WERI-Rb-1 (cell line): ENCODE data around the gene RAD51B.

Experiments
- DNase-seq: peaks from one replicate; pipeline ENCODE4 v3.0.0-alpha.2; 2020
- H3K27ac ChIP-seq: fragments of 250-450 bp; sonication (Bioruptor Pico); 2 replicates; pipeline ENCODE4 v1.5.1; 2020; ENCODE audit warnings: mild to moderate bottlenecking, moderate library complexity
- H3K27me3 ChIP-seq: fragments of 250-450 bp; sonication (Bioruptor Pico); 2 replicates; pipeline ENCODE4 v1.5.1; 2021; ENCODE audit warnings: mild to moderate bottlenecking, low read depth, moderate library complexity; ENCODE audit not compliant: insufficient read depth, severe bottlenecking
- H3K36me3 ChIP-seq: fragments of 250-450 bp; sonication (Bioruptor Pico); 2 replicates; pipeline ENCODE4 v1.5.1; 2020; ENCODE audit warnings: mild to moderate bottlenecking, moderate library complexity
- H3K4me3 ChIP-seq: 2 replicates; pipeline ENCODE4 v1.5.1; 2011; ENCODE audit warnings: low read depth, mild to moderate bottlenecking, control low read depth, low read length
- H3K9me3 ChIP-seq: fragments of 250-450 bp; sonication (Bioruptor Pico); 2 replicates; pipeline ENCODE4 v1.5.1; 2021; ENCODE audit warnings: mild to moderate bottlenecking, moderate library complexity; ENCODE audit not compliant: severe bottlenecking
- TF ChIP-seq, protein P1 (sequence below): IDR thresholded peaks from 2 replicates; pipeline ENCODE4 v1.5.1; 2011; ENCODE audit warnings: low read depth, mild to moderate bottlenecking, control low read depth, inconsistent platforms, low read length

The RAD51B gene

DNA sequence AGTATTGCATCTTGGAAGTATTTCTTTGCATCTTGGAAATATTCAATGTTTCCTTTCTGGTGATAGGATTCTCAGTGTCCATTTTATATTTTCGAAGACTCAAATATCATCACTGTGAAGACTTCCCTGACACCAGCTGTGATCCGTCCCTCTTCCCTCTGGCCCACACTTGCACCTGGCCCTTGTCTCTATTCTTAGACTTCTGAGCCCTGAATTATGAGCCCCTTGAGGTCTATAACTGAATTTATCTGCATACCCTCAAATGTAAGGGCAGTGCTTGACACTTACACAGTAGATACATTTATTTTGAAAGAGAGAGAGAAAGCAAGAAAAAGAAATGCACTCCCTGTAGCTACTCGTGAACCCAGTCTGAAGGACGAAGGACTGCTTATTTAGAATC, 596.6 kb downstream of the RAD51B start:
- H3K27ac ChIP-seq = no peak overlapping the region
- H3K9me3 ChIP-seq = no peaks in the 10 kb centered on the region
- no peak for DNase-seq
- H3K27me3 ChIP-seq = no peaks in the 10 kb centered on the region
- H3K4me3 ChIP-seq = no peak overlapping the region
- H3K36me3 ChIP-seq = no peaks in the 10 kb centered on the region
- TF ChIP-seq, protein P1, sequence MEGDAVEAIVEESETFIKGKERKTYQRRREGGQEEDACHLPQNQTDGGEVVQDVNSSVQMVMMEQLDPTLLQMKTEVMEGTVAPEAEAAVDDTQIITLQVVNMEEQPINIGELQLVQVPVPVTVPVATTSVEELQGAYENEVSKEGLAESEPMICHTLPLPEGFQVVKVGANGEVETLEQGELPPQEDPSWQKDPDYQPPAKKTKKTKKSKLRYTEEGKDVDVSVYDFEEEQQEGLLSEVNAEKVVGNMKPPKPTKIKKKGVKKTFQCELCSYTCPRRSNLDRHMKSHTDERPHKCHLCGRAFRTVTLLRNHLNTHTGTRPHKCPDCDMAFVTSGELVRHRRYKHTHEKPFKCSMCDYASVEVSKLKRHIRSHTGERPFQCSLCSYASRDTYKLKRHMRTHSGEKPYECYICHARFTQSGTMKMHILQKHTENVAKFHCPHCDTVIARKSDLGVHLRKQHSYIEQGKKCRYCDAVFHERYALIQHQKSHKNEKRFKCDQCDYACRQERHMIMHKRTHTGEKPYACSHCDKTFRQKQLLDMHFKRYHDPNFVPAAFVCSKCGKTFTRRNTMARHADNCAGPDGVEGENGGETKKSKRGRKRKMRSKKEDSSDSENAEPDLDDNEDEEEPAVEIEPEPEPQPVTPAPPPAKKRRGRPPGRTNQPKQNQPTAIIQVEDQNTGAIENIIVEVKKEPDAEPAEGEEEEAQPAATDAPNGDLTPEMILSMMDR = no peak

- no peak for DNase-seq
- TF ChIP-seq, protein P1 = no peak
- Histone ChIP-seq H3K9me3 (no peaks in the 10 kb centered on the region), H3K27ac (no peak overlapping the region), H3K27me3 (no peaks in the 10 kb centered on the region), H3K36me3 (no peaks in the 10 kb centered on the region), H3K4me3 (no peak overlapping the region)
These were observed 597.6 kb downstream of the RAD51B start for GRCh38 chr14:68417009-68417650.

DNA sequence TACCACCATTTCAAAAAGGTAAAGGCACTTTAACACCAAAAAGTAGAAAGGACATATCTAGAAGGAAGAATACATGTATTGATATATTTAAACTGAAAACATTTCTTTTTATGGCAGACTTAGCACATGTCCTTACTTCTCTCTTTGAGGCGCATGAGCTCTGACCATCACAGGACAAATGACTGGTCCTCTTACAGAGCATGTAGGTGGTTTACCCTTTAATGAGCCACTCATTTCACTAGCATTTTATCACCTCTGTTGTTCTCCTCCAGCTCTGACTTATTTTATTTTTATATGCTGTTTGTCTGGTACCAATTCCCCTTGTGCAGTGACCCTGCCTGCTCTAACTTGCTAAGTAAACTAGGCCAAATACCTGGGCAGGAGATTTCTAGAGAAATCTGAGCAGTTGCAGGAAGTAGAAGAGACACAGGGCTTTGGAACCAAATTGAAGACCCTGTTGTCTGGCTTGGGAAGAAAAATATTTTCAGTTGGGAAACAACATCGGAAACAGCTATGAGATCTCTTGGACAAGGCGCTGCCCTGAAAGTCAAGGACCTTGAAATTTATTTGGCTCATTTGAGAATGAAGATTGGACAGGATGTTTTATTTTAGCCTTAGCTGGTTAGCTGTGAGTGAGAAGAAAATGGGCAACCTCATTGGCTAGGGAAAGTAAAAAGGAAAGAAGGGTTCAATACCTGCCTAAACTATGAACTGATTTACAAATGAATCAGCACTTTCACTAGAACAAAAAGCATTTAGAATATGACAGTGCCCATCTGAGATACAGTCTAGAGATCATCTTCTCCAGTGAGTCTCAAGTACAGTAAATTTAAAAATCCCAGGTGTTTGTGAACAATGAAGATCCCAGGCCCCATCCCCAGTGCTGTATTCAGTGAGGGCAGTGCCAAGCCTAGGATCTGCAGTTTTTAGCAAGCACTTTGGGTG, 598.9 kb downstream of the RAD51B start:
- no peaks in the 10 kb centered on the region for H3K9me3 ChIP-seq
- H3K4me3 ChIP-seq = no peak overlapping the region
- H3K27ac ChIP-seq = no peak overlapping the region
- H3K27me3 ChIP-seq = no peaks in the 10 kb centered on the region
- no peak for DNase-seq
- TF ChIP-seq, protein P1 = no peak
- H3K36me3 ChIP-seq = no peaks in the 10 kb centered on the region

DNA sequence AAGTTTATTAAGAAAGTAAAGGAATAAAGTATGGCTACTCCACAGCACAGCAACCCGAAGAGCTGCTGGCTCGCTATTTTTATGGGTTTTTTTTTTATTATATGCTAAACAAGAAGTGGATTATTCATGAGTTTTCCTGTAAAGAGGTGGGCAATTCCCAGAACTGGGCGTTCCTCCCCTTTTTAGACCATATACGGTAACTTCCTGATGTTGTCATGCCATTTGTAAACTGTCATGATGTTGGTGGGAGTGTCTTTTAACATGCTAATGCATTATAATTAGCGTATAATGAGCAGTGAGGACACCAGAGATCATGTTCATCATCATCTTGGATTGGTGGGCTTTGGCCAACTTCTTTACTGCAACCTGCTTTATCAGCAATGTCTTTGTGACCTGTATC, 600.8 kb downstream of the RAD51B start:
- no peaks in the 10 kb centered on the region for H3K36me3 ChIP-seq
- no peaks in the 10 kb centered on the region for H3K27me3 ChIP-seq
- TF ChIP-seq, protein P1 = no peak
- H3K4me3 ChIP-seq = no peak overlapping the region
- no peak overlapping the region for H3K27ac ChIP-seq
- no peak for DNase-seq
- no peaks in the 10 kb centered on the region for H3K9me3 ChIP-seq

GRCh38 chr14:68421116-68421515, 601.5 kb downstream of the RAD51B start:
- Histone ChIP-seq H3K9me3 (no peaks in the 10 kb centered on the region), H3K27me3 (no peaks in the 10 kb centered on the region), H3K36me3 (no peaks in the 10 kb centered on the region), H3K27ac (no peak overlapping the region), H3K4me3 (no peak overlapping the region)
- TF ChIP-seq, protein P1 = no peak
- DNase-seq = no peak
